Adrenal gland (tissue), 12 donors: Measurements from ENCODE around the gene NTRK1. TPM values are rescaled to one million over a fixed set of nuclear protein-coding genes. Genes with fewer than 3 reads are reported as not detected.

Experiments used
- DNase-seq, 7 donors: peaks; one replicate each; pipeline ENCODE4 v3.0.0-alpha.2; 2019 to 2020
- H3K27ac ChIP-seq, 5 donors: fragments of 200-600 bp; sonication (generic) in 4 of 5; 1 replicate in 3 of 5; 2 replicates in 2 of 5; pipeline versions ENCODE4 v1.5.1 to v1.8.0; 2016 to 2020; ENCODE audit warnings: mild to moderate bottlenecking in 1 of 5
- H3K27me3 ChIP-seq: fragments of 200-600 bp; 2 replicates; pipeline ENCODE4 v1.8.0; 2021
- H3K36me3 ChIP-seq, 2 donors: fragments of 200-600 bp; replicated peaks in 1 of 2; 1 replicate in 1 of 2; 2 replicates in 1 of 2; pipeline versions ENCODE4 v1.5.1 to v1.8.0; 2018 to 2022
- H3K4me1 ChIP-seq, 2 donors: fragments of 200-600 bp; replicated peaks in 1 of 2; 1 replicate in 1 of 2; 2 replicates in 1 of 2; pipeline versions ENCODE4 v1.5.1 to v1.8.0; 2018 to 2021
- H3K4me3 ChIP-seq, 4 donors: fragments of 200-600 bp; sonication (generic) in 3 of 4; one replicate each; pipeline ENCODE4 v1.5.1; 2016 to 2018
- H3K9me3 ChIP-seq, 3 donors: fragments of 200-600 bp; sonication (generic) in 1 of 3; replicated peaks in 1 of 3; 1 replicate in 2 of 3; 2 replicates in 1 of 3; pipeline versions ENCODE4 v1.5.1 to v1.8.0; 2016 to 2021
- POLR2A ChIP-seq, 2 donors: fragments of 450-650 bp; IDR thresholded peaks; one replicate each; pipeline ENCODE4 v1.6.1; 2017; ENCODE audit warnings: antibody characterized with exemption in 2 of 2, mild to moderate bottlenecking in 2 of 2, moderate library complexity in 1 of 2
- WGBS, 4 donors: extraction: QIAGEN DNeasy Blood & Tissue Kit in 2 of 4; methylation state at CpG; one replicate each; pipeline versions ENCODE4 v1.1.5 to v1.1.7; 2013 to 2017; 5-methylcytosine and 5-hydroxymethylcytosine counted together
- intact Hi-C, 2 donors: fragments of 100-400 bp; cut with DNase I; formaldehyde crosslinking; loops; one replicate each; pipeline versions ENCODE4 v1.14.1 to v1.15.0; 2022 to 2023
- polyA plus RNA-seq, 3 donors: library from polyadenylated mRNA; stranded (reverse); fragments of 200-250 nt in 2 of 3; fragments of 350-450 nt in 1 of 3; fragmentation: Illumina TruSeq in 1 of 3; extraction: RNeasy Lipid Tissue Mini Kit (QIAGEN cat#74804) in 1 of 3; gene quantifications; one replicate each; pipeline ENCODE4 v1.2.3, GENCODE V29; 2013 to 2014
- total RNA-seq, 9 donors: library from RNA; depleted of rRNA in 4 of 9; stranded (reverse); fragments of >200 nt in 4 of 9; fragments of 120-200 nt in 1 of 9; fragmentation: NEBNext Ultra II Directional in 1 of 9; extraction: Animal tissue kit (Norgen Biotek cat#: 25700) in 1 of 9; gene quantifications; one replicate each; pipeline versions ENCODE4 v1.1.0 to v1.2.4, GENCODE V29; 2013 to 2023
- TF ChIP-seq, protein P1 (sequence below), 6 experiments: fragments of 450-650 bp in 4 of 6; fragments of 200-600 bp in 2 of 6; sonication (generic) in 1 of 6; IDR thresholded peaks; 1 replicate in 5 of 6; 2 replicates in 1 of 6; pipeline versions ENCODE4 v1.5.1 to v1.8.0; 2016 to 2021; ENCODE audit warnings: antibody characterized with exemption in 6 of 6, mild to moderate bottlenecking in 2 of 6, moderate library complexity in 1 of 6
- donor health status: healthy with polysubstance abuse.
- donor health status: Bipolar disorder and iron deficiency.
- donor health status: DM: yes; HTN: yes; CAD: no.
- donor health status: DM: no; HTN: no; CAD: no.
- donor health status: DM: no; HTN: no; CAD: no.
- donor health status: DM: yes; HTN: yes; CAD: no.

NTRK1 gene
- total and polyA plus RNA-seq, 12 donors: 0.26 to 22.6 (median 5.7) TPM; not detected in 1

DNA sequence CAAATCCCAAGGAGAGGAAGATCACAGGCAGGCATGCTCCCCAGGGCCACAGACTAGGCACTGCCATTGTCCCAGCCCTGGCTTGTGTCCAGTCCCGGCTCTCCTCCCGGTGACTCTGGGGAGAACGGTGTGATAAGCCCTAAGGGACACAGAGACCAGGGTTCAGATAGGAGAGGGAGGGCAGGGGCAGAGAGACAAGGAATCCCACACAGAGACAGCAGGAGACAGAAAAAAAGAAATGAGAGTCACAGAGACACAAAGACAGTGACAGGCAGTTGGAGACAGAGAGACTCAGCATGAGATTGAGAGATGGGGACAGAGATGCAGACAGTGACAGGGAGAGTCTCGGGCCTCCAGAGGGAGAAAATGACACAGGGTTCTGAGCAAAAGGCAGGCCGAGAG lies 2.1 kb upstream of the NTRK1 start:
- DNase-seq: peak in 6 of 7 donors; percentile 27 to 69 (median 41)
- Histone ChIP-seq H3K36me3 (no peaks in the 10 kb centered on the region), H3K27ac (peak overlapping the region in 1 of 5 donors; percentile 21), H3K4me3 (no peak overlapping the region), H3K9me3 (no peaks in the 10 kb centered on the region), H3K4me1 (peaks cover 14 to 28% of the 10 kb centered on the region in 2 donors), H3K27me3 (peaks cover 34% of the 10 kb centered on the region)
- WGBS, 4 donors: 7 to 17% (median 12%) methylated on average over 5 of the region's 5 CpGs
- TF ChIP-seq, protein P1, sequence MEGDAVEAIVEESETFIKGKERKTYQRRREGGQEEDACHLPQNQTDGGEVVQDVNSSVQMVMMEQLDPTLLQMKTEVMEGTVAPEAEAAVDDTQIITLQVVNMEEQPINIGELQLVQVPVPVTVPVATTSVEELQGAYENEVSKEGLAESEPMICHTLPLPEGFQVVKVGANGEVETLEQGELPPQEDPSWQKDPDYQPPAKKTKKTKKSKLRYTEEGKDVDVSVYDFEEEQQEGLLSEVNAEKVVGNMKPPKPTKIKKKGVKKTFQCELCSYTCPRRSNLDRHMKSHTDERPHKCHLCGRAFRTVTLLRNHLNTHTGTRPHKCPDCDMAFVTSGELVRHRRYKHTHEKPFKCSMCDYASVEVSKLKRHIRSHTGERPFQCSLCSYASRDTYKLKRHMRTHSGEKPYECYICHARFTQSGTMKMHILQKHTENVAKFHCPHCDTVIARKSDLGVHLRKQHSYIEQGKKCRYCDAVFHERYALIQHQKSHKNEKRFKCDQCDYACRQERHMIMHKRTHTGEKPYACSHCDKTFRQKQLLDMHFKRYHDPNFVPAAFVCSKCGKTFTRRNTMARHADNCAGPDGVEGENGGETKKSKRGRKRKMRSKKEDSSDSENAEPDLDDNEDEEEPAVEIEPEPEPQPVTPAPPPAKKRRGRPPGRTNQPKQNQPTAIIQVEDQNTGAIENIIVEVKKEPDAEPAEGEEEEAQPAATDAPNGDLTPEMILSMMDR (IDR thresholded peaks at IDR 0.05): no peak
- TF ChIP-seq POLR2A (IDR thresholded peaks at IDR 0.05): no peak
- intact Hi-C loops: no loop called here

DNA sequence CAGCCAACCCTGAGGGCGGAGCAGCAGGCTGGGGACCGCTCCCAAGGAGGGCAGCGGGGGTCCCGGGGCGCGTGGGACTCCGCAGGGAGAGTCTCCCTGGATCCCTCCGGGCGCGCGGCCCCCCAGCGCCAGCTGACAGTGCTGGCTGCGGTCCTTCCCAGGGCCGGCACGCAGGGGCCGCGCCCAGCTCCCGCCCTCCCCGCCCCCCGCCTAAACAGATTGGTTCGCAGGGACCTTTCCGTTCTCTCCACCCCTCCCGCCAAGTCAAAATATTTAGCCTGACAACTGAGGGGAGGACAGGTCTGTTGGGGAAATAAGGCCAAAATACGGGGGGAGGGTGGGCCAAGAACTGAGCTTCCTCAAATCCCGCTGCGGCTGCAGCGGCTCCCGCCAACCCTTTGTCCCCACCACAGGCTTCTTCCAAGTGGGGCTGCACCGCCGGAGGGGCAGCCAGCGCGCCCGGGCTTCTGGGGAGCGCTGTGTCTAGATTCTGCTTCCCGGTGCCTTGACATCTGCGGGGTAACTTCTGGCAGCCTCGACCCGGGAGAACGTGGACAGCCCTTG lies 1.6 kb upstream of the NTRK1 start, which contains the start of gene INSRR:
TSS of gene INSRR (minus strand) at position 159 of the 564 bp plus-strand sequence. CDS start 496 bp downstream, outside the sequence.
- peaks cover 14 to 28% of the 10 kb centered on the region in 2 donors for H3K4me1 ChIP-seq
- intact Hi-C loops: no loop called here
- TF ChIP-seq, protein P1 (IDR thresholded peaks at IDR 0.05): no peak
- no peak for TF ChIP-seq POLR2A (IDR thresholded peaks at IDR 0.05)
- H3K27me3 ChIP-seq: peaks cover 34% of the 10 kb centered on the region
- no peak for DNase-seq
- no peaks in the 10 kb centered on the region for H3K36me3 ChIP-seq
- H3K9me3 ChIP-seq: no peaks in the 10 kb centered on the region
- WGBS, 4 donors: 4 to 11% (median 7%) methylated on average over 17 to 39 of the region's 39 CpGs
- H3K27ac ChIP-seq: peak within 1 kb of the TSS in 1 of 5 donors; percentile 21
- peak within 1 kb of the TSS in 1 of 4 donors; percentile 5 for H3K4me3 ChIP-seq

GRCh38 chr1:156859523-156860112 lies 1.0 kb upstream of the NTRK1 start:
- no peak for TF ChIP-seq POLR2A (IDR thresholded peaks at IDR 0.05)
- TF ChIP-seq, protein P1 (IDR thresholded peaks at IDR 0.05): no peak
- intact Hi-C loops: loop anchor here (10.0 kb wide), 2 partner anchors 135 to 165 kb away; partner anchors contain the start of genes ISG20L2 (in 1 of the 2) and METTL25B (in 1 of the 2)
- Histone ChIP-seq H3K9me3 (no peaks in the 10 kb centered on the region), H3K27me3 (peaks cover 34% of the 10 kb centered on the region), H3K36me3 (no peaks in the 10 kb centered on the region), H3K27ac (peak overlapping the region in 1 of 5 donors; percentile 8), H3K4me1 (peaks cover 14 to 28% of the 10 kb centered on the region in 2 donors), H3K4me3 (peak overlapping the region in 1 of 4 donors; percentile 5)
- DNase-seq: peak in 1 of 7 donors; percentile 58
- WGBS, 4 donors: 1 to 4% (median 2%) methylated on average over 19 to 33 of the region's 33 CpGs

DNA sequence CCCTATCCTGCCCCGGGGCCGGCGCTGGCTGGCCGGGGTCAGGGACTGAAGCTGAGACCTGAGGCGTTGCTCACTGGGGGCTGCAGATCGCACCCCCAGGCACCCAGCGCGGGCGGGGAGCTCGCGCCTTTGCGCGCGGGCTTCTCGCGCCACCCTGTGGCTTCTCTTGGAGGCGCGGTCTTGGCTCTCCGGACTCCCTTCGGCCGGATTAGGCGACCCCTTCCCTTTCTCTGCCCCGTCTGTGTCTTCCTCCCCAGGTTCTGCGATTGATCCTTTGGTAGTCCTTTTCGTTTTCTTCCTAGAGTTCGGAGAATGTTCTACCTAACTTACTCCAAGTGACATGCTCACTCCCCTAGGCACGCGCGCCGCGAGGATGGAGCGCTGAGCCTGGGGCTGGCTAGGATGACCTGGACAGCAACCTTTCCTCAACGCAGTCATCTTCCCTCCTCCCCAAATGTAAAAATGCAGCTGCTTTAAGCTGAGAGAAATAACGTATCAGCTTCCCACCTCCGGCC lies 495 bp upstream of the NTRK1 start:
- 1 to 4% (median 2%) methylated on average over 20 to 35 of the region's 35 CpGs for WGBS, 4 donors
- Histone ChIP-seq H3K4me3 (peak overlapping the region in 1 of 4 donors; percentile 5), H3K4me1 (peaks cover 14 to 28% of the 10 kb centered on the region in 2 donors), H3K9me3 (no peaks in the 10 kb centered on the region), H3K27ac (peak overlapping the region in 1 of 5 donors; percentile 10), H3K36me3 (no peaks in the 10 kb centered on the region), H3K27me3 (peaks cover 34% of the 10 kb centered on the region)
- TF ChIP-seq, protein P1 (IDR thresholded peaks at IDR 0.05): peak; percentile 58 to 83 (median 74)
- no peak for TF ChIP-seq POLR2A (IDR thresholded peaks at IDR 0.05)
- DNase-seq: peak in 6 of 7 donors; percentile 30 to 63 (median 36)
- intact Hi-C loops: loop anchor here (10.0 kb wide), 2 partner anchors 135 to 165 kb away; partner anchors contain the start of genes ISG20L2 (in 1 of the 2) and METTL25B (in 1 of the 2)
